ENCODE measurements around the gene NEUROD4. TPM values are rescaled to one million over a fixed set of nuclear protein-coding genes. Genes with fewer than 3 reads are reported as not detected.
A peak's percentile ranks its signal among the peaks of the same experiment; 100 is the strongest.

The NEUROD4 gene
- total RNA-seq, 2 experiments from 2014 or later = not detected

DNA sequence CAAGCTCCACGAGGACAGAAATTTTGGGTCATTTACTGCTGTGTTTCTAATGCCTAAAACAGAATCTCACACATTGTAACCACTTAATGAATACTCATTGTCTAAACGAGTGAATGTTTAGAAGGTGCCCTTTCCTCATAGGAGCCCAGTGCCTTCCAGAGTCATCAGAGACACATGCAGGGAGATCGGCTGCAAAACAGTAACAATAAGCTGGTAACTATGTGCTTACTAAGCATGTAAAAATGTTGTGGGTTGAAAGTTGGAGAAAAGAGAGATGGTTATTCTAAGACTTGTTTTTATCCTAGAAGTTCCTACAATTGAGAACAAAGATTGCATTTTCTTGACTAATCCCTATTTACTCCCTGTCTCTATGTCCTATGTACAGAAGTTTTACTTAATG is 42.6 kb upstream of the NEUROD4 start:
- H3K4me3 Mint-ChIP-seq = peak overlapping the region; percentile 91
- ATAC-seq (ENCODE audit: poor library complexity) (no peak), DNase-seq (no peak)
- H3K9me3 Mint-ChIP-seq = no peaks in the 10 kb centered on the region
- intact Hi-C loops (cut with DNase I, micrococcal nuclease) = no loop called here
- no peak for TF ChIP-seq CTCF (IDR thresholded peaks at IDR 0.05)
- POLR2A ChIA-PET = interaction anchor here (0.6 to 13.3 kb wide), 4 partner anchors 7 to 200 kb away, joined by 6 to 145 read pairs (median 8); partner anchors contain the start of gene TESPA1
- peaks cover 71% of the 10 kb centered on the region for H3K4me1 ChIP-seq (ENCODE audit: insufficient read depth, low read length)
- H3K36me3 Mint-ChIP-seq (ENCODE audit: low read depth) = peaks cover 90% of the 10 kb centered on the region
- H3K4me3 ChIP-seq (ENCODE audit: low read length) = peak overlapping the region; percentile 40
- H3K27ac ChIP-seq (ENCODE audit: low read depth in 1 of 2, low read length in 2 of 2) = peak overlapping the region; percentile 14 to 31
- H3K4me1 Mint-ChIP-seq (ENCODE audit: low read depth) = peaks cover 100% of the 10 kb centered on the region
- H3K27me3 ChIP-seq (ENCODE audit: control insufficient read depth in 1 of 2, insufficient read depth in 2 of 2, low read length in 2 of 2) = no peaks in the 10 kb centered on the region
- CTCF ChIA-PET = interaction anchor here (0.7 to 1.0 kb wide), 3 partner anchors 12 to 95 kb away, joined by 3 read pairs; no protein-coding TSS in a partner anchor
- H3K36me3 ChIP-seq (ENCODE audit: insufficient read depth, low read length) = peaks cover 73% of the 10 kb centered on the region
- H3K27ac Mint-ChIP-seq = peak overlapping the region; percentile 100
- no peaks in the 10 kb centered on the region for H3K9me3 ChIP-seq (ENCODE audit: control insufficient read depth in 1 of 2, insufficient read depth in 1 of 2, low read length in 2 of 2)
- H3K27me3 Mint-ChIP-seq = no peaks in the 10 kb centered on the region

DNA sequence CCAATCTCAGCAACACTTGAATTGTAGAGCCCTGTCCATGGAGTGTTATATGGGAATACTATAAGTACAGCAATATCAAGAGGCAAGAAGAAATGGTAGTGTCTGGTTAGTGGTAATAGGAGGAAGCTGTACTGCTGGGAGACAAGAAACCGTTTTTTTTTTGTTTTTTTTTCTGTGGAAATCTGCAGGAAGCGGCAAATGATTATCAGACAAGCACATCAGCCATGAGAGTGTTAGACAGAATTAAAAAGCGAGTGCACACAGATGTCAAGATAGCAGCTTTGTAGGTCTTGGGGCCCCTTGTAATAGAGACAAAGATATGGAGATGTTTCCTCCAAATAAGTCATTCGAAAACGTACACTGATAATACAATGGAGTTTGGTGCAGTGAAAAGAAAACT is 41.9 kb upstream of the NEUROD4 start:
- POLR2A ChIA-PET = interaction anchor here (0.6 to 13.3 kb wide), 3 partner anchors 6 to 200 kb away, joined by 6 to 145 read pairs (median 8); partner anchors contain the start of gene TESPA1
- H3K27ac Mint-ChIP-seq = peak overlapping the region; percentile 100

GRCh38 chr12:54980341-54980740 is 39.4 kb upstream of the NEUROD4 start:
- Histone ChIP-seq H3K27ac (ENCODE audit: low read depth in 1 of 2, low read length in 2 of 2) (peak overlapping the region; percentile 88 to 97), H3K9me3 (ENCODE audit: control insufficient read depth in 1 of 2, insufficient read depth in 1 of 2, low read length in 2 of 2) (no peaks in the 10 kb centered on the region), H3K4me3 (ENCODE audit: low read length) (peak overlapping the region; percentile 73), H3K27me3 (ENCODE audit: control insufficient read depth in 1 of 2, insufficient read depth in 2 of 2, low read length in 2 of 2) (no peaks in the 10 kb centered on the region), H3K36me3 (ENCODE audit: insufficient read depth, low read length) (peaks cover 46% of the 10 kb centered on the region), H3K4me1 (ENCODE audit: insufficient read depth, low read length) (peaks cover 55% of the 10 kb centered on the region)
- Mint-ChIP-seq H3K36me3 (ENCODE audit: low read depth) (peaks cover 90% of the 10 kb centered on the region), H3K27me3 (no peaks in the 10 kb centered on the region), H3K4me1 (ENCODE audit: low read depth) (peaks cover 100% of the 10 kb centered on the region), H3K9me3 (no peaks in the 10 kb centered on the region), H3K4me3 (peak overlapping the region; percentile 91), H3K27ac (peak overlapping the region; percentile 100)
- TF ChIP-seq CTCF (IDR thresholded peaks at IDR 0.05) = no peak
- ChIA-PET POLR2A (interaction anchor here (0.6 to 2.0 kb wide), 8 partner anchors 9 to 44 kb away, joined by 3 to 10 read pairs (median 4); no protein-coding TSS in a partner anchor), CTCF (interaction anchor here (0.5 to 6.0 kb wide), 6 partner anchors 10 to 231 kb away, joined by 3 to 24 read pairs (median 4); no protein-coding TSS in a partner anchor)
- ATAC-seq (ENCODE audit: poor library complexity) (peak; percentile 21), DNase-seq (peak in 13 of 14 experiments; percentile 29 to 68 (median 52))
- intact Hi-C loops (cut with DNase I, micrococcal nuclease) = no loop called here

More for the DNA sequence above, 41.9 kb upstream of the NEUROD4 start:
- DNase-seq = peak in 2 of 14 experiments; percentile 40 to 45
- intact Hi-C loops (cut with DNase I, micrococcal nuclease) = no loop called here
- H3K9me3 Mint-ChIP-seq = no peaks in the 10 kb centered on the region
- Histone ChIP-seq H3K27me3 (ENCODE audit: control insufficient read depth in 1 of 2, insufficient read depth in 2 of 2, low read length in 2 of 2) (no peaks in the 10 kb centered on the region), H3K27ac (ENCODE audit: low read depth in 1 of 2, low read length in 2 of 2) (peak overlapping the region; percentile 31 to 88), H3K4me3 (ENCODE audit: low read length) (peak overlapping the region; percentile 40), H3K36me3 (ENCODE audit: insufficient read depth, low read length) (peaks cover 67% of the 10 kb centered on the region), H3K4me1 (ENCODE audit: insufficient read depth, low read length) (peaks cover 71% of the 10 kb centered on the region), H3K9me3 (ENCODE audit: control insufficient read depth in 1 of 2, insufficient read depth in 1 of 2, low read length in 2 of 2) (no peaks in the 10 kb centered on the region)
- no peaks in the 10 kb centered on the region for H3K27me3 Mint-ChIP-seq
- H3K4me1 Mint-ChIP-seq (ENCODE audit: low read depth) = peaks cover 100% of the 10 kb centered on the region
- ATAC-seq (ENCODE audit: poor library complexity) = peak; percentile 43
- CTCF ChIA-PET = interaction anchor here (0.7 to 1.0 kb wide), 4 partner anchors 13 to 95 kb away, joined by 3 read pairs; no protein-coding TSS in a partner anchor
- H3K36me3 Mint-ChIP-seq (ENCODE audit: low read depth) = peaks cover 90% of the 10 kb centered on the region
- TF ChIP-seq CTCF (IDR thresholded peaks at IDR 0.05) = no peak
- H3K4me3 Mint-ChIP-seq = peak overlapping the region; percentile 91

Data from CD4-positive, alpha-beta T cell (primary cell).